ENCODE data around the gene KRTAP2-4.

The KRTAP2-4 gene

DNA sequence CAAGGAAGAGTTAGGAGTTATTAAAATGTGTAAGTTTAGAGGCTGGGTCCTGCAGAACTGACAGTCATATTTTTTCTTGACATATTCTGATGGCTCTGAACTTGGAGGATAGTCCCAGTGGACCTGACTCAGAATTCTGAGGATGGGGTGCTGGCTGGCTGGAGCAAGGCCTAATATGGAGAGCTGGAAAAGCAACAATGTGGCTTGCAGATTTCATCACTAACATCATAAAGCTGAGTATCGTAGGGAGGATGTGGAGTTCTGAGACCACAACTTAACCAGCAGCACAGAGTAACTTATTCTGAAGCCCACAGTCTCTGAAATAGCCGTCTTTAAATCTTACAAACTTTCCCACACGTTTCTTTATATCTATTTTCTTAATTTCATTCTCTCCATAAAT lies 41.0 kb downstream of the KRTAP2-4 start:
- Mint-ChIP-seq H3K4me1 (no peaks in the 10 kb centered on the region), H3K9me3 (peaks cover 8% of the 10 kb centered on the region), H3K27me3 (ENCODE audit: low read depth) (no peaks in the 10 kb centered on the region), H3K36me3 (ENCODE audit: low read depth) (no peaks in the 10 kb centered on the region), H3K4me3 (no peak overlapping the region), H3K27ac (peak overlapping the region in 1 of 3 experiments; percentile 40)
- TF ChIP-seq, protein P1, sequence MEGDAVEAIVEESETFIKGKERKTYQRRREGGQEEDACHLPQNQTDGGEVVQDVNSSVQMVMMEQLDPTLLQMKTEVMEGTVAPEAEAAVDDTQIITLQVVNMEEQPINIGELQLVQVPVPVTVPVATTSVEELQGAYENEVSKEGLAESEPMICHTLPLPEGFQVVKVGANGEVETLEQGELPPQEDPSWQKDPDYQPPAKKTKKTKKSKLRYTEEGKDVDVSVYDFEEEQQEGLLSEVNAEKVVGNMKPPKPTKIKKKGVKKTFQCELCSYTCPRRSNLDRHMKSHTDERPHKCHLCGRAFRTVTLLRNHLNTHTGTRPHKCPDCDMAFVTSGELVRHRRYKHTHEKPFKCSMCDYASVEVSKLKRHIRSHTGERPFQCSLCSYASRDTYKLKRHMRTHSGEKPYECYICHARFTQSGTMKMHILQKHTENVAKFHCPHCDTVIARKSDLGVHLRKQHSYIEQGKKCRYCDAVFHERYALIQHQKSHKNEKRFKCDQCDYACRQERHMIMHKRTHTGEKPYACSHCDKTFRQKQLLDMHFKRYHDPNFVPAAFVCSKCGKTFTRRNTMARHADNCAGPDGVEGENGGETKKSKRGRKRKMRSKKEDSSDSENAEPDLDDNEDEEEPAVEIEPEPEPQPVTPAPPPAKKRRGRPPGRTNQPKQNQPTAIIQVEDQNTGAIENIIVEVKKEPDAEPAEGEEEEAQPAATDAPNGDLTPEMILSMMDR (IDR thresholded peaks at IDR 0.05; ENCODE audit: unreplicated experiment in 3 of 3), result no peak

DNA sequence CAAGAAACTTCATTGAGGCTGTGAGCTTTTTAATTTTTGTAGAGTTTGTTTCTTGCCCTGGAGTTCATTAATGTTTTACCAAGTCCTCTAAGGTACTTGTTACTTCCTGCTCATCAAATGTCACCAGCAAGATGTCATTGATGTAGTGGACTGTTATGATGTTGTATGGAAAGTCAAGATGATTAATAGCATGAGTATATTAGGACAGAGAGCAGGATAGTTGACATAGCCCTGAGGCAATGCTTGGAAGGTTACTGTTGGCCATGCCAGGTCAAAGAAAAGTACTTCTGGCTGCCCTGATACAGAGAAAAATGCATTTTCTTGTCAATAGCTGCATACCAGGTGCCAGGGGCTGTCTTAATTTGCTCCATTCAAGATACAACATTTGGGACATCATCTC lies 45.3 kb downstream of the KRTAP2-4 start:
- H3K27ac Mint-ChIP-seq, result no peak overlapping the region
- H3K36me3 Mint-ChIP-seq (ENCODE audit: low read depth), result no peaks in the 10 kb centered on the region
- peaks cover 10% of the 10 kb centered on the region for H3K9me3 Mint-ChIP-seq
- H3K27me3 Mint-ChIP-seq (ENCODE audit: low read depth), result no peaks in the 10 kb centered on the region
- no peaks in the 10 kb centered on the region for H3K4me1 Mint-ChIP-seq
- TF ChIP-seq, protein P1 (IDR thresholded peaks at IDR 0.05; ENCODE audit: unreplicated experiment in 3 of 3), result no peak
- H3K4me3 Mint-ChIP-seq, result no peak overlapping the region

DNA sequence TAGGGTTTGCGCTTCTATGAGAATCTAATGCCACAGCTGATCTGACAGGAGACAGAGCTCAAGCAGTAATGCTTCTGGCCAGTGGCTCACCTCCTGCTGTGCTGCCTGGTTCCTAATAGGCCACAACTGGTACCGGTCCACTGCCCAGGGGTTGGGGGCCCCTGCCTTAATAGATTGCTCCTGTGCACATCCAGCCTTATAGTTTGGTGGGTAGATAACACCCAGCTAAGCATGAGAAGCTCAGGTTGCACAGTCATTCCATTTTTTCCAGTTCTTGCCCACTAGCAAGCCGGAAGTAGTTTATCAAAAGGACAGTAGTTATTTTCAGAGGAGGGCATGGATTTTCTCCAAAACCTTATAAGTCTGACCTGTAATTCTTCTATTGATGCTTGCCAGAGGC lies 46.3 kb downstream of the KRTAP2-4 start:
- Mint-ChIP-seq H3K27me3 (ENCODE audit: low read depth) (no peaks in the 10 kb centered on the region), H3K9me3 (peaks cover 10% of the 10 kb centered on the region), H3K4me1 (no peaks in the 10 kb centered on the region), H3K4me3 (no peak overlapping the region), H3K27ac (no peak overlapping the region), H3K36me3 (ENCODE audit: low read depth) (no peaks in the 10 kb centered on the region)
- TF ChIP-seq, protein P1 (IDR thresholded peaks at IDR 0.05; ENCODE audit: unreplicated experiment in 3 of 3), result no peak

DNA sequence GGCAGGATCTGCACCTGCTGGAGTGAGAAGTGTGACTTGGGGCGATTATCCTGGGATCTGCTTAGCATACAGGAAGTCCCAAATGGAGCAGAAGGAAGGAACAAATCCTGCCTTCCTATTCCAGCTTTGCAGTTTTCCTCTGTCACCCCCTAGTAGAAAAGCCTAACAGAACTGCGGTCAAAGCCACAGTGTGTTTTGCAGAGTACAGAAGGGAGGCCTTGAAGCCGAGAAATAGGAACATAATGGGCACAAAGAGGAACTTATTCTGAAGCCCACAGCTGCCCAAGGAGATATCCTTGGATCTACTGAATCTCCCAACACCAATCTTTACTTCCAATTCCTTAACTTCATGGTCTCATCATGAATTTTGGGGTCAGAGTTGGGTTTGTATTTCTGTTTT lies 47.1 kb downstream of the KRTAP2-4 start:
- H3K9me3 Mint-ChIP-seq, result peaks cover 10% of the 10 kb centered on the region
- H3K4me1 Mint-ChIP-seq, result peaks cover 3% of the 10 kb centered on the region
- no peak overlapping the region for H3K27ac Mint-ChIP-seq
- TF ChIP-seq, protein P1 (IDR thresholded peaks at IDR 0.05; ENCODE audit: unreplicated experiment in 3 of 3), result no peak
- no peaks in the 10 kb centered on the region for H3K36me3 Mint-ChIP-seq (ENCODE audit: low read depth)
- no peak overlapping the region for H3K4me3 Mint-ChIP-seq
- H3K27me3 Mint-ChIP-seq (ENCODE audit: low read depth), result no peaks in the 10 kb centered on the region

DNA sequence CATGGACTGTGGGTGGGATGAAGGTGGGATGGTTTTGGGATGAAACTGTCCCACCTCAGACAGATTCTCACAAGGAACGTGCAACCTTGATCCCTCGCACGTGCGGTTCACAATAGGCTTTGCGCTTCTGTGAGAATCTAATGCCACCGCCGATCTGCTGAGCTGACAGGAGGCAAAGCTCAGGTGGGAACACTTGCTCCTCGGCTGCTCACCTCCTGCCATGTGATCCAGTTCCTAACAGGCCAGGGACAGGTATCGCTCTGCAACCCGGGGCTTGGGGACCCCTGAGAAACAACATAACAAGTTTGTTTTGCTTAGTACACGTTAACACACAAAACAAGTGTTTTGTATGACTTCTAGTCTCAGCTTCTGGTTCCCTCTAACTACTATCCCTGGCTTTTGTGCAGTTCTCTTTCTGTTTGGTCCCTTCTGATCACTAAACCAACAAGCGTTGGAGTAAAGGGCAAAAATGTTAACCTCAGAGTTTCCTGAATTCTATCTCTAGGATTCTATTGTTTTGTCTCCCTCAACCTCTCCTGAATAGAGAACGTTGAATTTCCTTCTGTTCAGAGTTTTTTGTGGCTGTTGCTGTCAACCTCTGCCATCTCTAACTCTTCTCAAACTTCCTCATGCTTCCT lies 49.0 kb downstream of the KRTAP2-4 start:
- Mint-ChIP-seq H3K27ac (no peak overlapping the region), H3K4me3 (no peak overlapping the region), H3K4me1 (peaks cover 16% of the 10 kb centered on the region), H3K9me3 (peaks cover 6% of the 10 kb centered on the region), H3K36me3 (ENCODE audit: low read depth) (no peaks in the 10 kb centered on the region), H3K27me3 (ENCODE audit: low read depth) (no peaks in the 10 kb centered on the region)
- TF ChIP-seq, protein P1 (IDR thresholded peaks at IDR 0.05; ENCODE audit: unreplicated experiment in 3 of 3), result no peak

DNA sequence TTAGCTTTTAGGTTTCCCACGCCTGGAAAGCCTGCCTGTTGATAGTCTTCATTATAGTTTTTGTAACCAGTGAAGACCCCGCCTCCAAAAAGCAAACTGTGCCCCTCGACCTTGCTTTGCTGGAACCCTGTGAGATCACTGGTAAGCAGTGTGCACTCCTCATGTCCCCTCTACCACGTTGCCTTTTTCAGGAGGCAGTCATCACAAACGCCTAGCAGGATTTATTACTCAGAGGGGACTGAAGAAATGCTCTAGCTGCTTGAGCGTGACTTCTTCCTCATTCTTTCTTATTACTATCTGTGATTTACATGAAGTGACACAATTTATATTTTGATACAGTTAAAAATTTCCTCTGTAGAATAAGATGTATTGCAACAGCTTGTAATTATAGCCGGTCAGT lies 50.2 kb downstream of the KRTAP2-4 start:
- Mint-ChIP-seq H3K4me3 (no peak overlapping the region), H3K4me1 (peaks cover 19% of the 10 kb centered on the region), H3K27ac (no peak overlapping the region), H3K36me3 (ENCODE audit: low read depth) (no peaks in the 10 kb centered on the region), H3K9me3 (peaks cover 2% of the 10 kb centered on the region), H3K27me3 (ENCODE audit: low read depth) (no peaks in the 10 kb centered on the region)
- TF ChIP-seq, protein P1 (IDR thresholded peaks at IDR 0.05; ENCODE audit: unreplicated experiment in 3 of 3), result no peak
